T-helper 2 cell treated with Interferon-gamma antibody and Interleukin-4, amounts not matched to agents 5 μg/mL and 100 μg/mL, for 36 hours (primary cell): ENCODE measurements around the gene FFAR2.

Experiments
- DNase-seq: peaks from one replicate; pipeline ENCODE4 v3.0.0; 2021; ENCODE audit warnings: low spot score
- H3K27ac Mint-ChIP-seq: one replicate; pipeline ENCODE4 v1.8.0; 2021; ENCODE audit warnings: mild to moderate bottlenecking, mixed read lengths
- H3K27me3 Mint-ChIP-seq: one replicate; pipeline ENCODE4 v1.8.0; 2021; ENCODE audit warnings: low read depth, mixed read lengths
- H3K36me3 Mint-ChIP-seq: one replicate; pipeline ENCODE4 v1.8.0; 2021; ENCODE audit warnings: low read depth, mixed read lengths
- H3K4me1 Mint-ChIP-seq: one replicate; pipeline ENCODE4 v1.8.0; 2021; ENCODE audit warnings: low read depth, mixed read lengths
- H3K4me3 Mint-ChIP-seq: one replicate; pipeline ENCODE4 v1.8.0; 2022; ENCODE audit warnings: mild to moderate bottlenecking, moderate library complexity, mixed read lengths
- H3K9me3 Mint-ChIP-seq: one replicate; pipeline ENCODE4 v1.8.0; 2021; ENCODE audit warnings: mixed read lengths

FFAR2 gene

GRCh38 chr19:35497406-35497805, 49.3 kb downstream of the FFAR2 start:
- Mint-ChIP-seq H3K27ac (no peak overlapping the region), H3K27me3 (peaks cover 13% of the 10 kb centered on the region), H3K36me3 (no peaks in the 10 kb centered on the region), H3K4me1 (peaks cover 5% of the 10 kb centered on the region), H3K9me3 (no peaks in the 10 kb centered on the region), H3K4me3 (no peak overlapping the region)
- DNase-seq, result no peak

DNA sequence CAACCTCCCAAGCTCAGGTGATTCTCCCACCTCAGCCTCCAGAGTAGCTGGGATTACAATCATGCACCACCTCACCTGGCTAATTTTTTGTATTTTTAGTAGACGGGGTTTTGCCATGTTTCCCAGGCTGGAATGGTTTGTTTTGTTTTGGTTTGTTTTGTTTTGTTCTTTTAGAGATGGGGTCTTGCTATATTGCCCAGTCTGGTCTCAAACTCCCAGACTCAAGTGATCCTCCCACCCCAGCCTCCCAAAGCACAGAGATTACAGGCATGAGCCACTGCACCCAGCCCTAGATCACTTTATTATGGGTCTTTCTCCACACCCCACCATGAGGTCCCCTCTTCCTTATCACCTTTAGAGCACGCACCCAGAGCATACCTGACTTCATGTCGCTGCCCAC, 50.2 kb downstream of the FFAR2 start:
- H3K27ac Mint-ChIP-seq, result no peak overlapping the region
- H3K4me1 Mint-ChIP-seq, result peaks cover 5% of the 10 kb centered on the region
- H3K4me3 Mint-ChIP-seq, result no peak overlapping the region
- H3K9me3 Mint-ChIP-seq, result no peaks in the 10 kb centered on the region
- H3K36me3 Mint-ChIP-seq, result no peaks in the 10 kb centered on the region
- H3K27me3 Mint-ChIP-seq, result peaks cover 8% of the 10 kb centered on the region
- no peak for DNase-seq

GRCh38 chr19:35498984-35499527, 51.0 kb downstream of the FFAR2 start:
- no peak for DNase-seq
- no peak overlapping the region for H3K4me3 Mint-ChIP-seq
- no peak overlapping the region for H3K27ac Mint-ChIP-seq
- peaks cover 5% of the 10 kb centered on the region for H3K4me1 Mint-ChIP-seq
- peaks cover 7% of the 10 kb centered on the region for H3K27me3 Mint-ChIP-seq
- H3K9me3 Mint-ChIP-seq, result no peaks in the 10 kb centered on the region
- no peaks in the 10 kb centered on the region for H3K36me3 Mint-ChIP-seq

GRCh38 chr19:35500611-35501010, 52.6 kb downstream of the FFAR2 start:
- DNase-seq, result no peak
- Mint-ChIP-seq H3K27ac (no peak overlapping the region), H3K27me3 (peaks cover 11% of the 10 kb centered on the region), H3K36me3 (no peaks in the 10 kb centered on the region), H3K9me3 (no peaks in the 10 kb centered on the region), H3K4me3 (no peak overlapping the region), H3K4me1 (peaks cover 4% of the 10 kb centered on the region)
